Gastrocnemius medialis (tissue), 4 donors: Measurements from ENCODE around the gene MSANTD2.

Source experiments
- CTCF ChIP-seq, 5 experiments: fragments of 450-650 bp in 3 of 5; fragments of 200-600 bp in 2 of 5; sonication (generic) in 2 of 5; IDR thresholded peaks in 4 of 5; conservative IDR thresholded peaks in 1 of 5; 1 replicate in 4 of 5; 2 replicates in 1 of 5; pipeline ENCODE4 v1.5.1; 2016 to 2019; ENCODE audit warnings: antibody characterized with exemption in 5 of 5, mild to moderate bottlenecking in 3 of 5, moderate library complexity in 3 of 5
- POLR2A ChIP-seq, 2 donors: fragments of 450-650 bp; IDR thresholded peaks; one replicate each; pipeline ENCODE4 v1.6.1; 2017; ENCODE audit warnings: antibody characterized with exemption in 2 of 2, mild to moderate bottlenecking in 2 of 2, moderate library complexity in 2 of 2

GRCh38 chr11:124751741-124752470 lies 48.3 kb downstream of the MSANTD2 start, which contains the start of gene VSIG2:
- TF ChIP-seq CTCF (IDR thresholded peaks at IDR 0.05 in 4 of 5, conservative IDR thresholded peaks at IDR 0.05 in 1 of 5) (no peak), POLR2A (IDR thresholded peaks at IDR 0.05) (no peak)
